ENCODE data around the gene RAET1G. TPM values are rescaled to one million over a fixed set of nuclear protein-coding genes. Genes with fewer than 3 reads are reported as not detected.

Gene RAET1G
- total RNA-seq, 2 experiments from 2014 or later = not detected

DNA sequence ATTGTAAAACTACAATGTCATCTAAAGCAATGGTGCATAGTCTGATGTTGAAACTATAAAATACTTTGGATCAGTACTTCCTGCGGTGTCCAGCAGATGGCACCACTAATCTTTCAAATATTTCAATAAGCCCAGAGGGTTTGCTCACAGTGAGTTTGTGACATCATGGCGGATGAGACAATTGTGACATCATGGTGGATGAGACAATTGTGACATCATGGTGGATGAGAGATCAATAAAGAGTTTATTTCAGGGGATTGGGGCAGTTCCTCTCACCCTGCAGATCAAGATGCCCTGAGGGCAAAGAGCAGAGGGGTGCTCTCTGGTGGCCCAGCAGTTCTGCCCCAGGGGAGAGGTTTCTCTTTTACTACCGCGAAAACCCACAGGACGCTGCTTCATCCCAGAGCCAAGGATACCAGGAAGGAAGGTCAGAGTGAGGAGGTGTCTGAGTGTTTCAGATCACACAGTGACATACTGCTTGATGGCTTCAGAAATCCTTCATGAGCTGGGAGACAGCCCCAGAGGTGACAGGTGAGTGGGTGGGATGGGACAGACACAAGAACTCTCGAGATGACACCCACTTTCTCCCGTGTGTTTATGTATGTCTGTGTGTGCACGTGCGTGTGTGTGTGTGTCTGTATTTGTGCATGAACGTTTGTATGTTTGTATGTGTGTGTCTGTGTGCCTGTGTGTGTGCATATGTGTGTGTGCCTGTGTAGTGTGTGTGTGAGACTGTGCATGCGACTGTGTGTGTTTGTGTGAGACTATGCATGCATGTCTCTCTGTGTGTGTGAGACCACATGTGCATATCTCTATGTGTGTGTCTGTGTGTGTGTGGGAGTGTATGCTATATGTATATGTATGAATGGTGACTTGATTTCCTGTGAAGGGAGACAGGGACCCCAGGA, 11.6 kb upstream of the RAET1G start:
- TF ChIP-seq, protein P1, sequence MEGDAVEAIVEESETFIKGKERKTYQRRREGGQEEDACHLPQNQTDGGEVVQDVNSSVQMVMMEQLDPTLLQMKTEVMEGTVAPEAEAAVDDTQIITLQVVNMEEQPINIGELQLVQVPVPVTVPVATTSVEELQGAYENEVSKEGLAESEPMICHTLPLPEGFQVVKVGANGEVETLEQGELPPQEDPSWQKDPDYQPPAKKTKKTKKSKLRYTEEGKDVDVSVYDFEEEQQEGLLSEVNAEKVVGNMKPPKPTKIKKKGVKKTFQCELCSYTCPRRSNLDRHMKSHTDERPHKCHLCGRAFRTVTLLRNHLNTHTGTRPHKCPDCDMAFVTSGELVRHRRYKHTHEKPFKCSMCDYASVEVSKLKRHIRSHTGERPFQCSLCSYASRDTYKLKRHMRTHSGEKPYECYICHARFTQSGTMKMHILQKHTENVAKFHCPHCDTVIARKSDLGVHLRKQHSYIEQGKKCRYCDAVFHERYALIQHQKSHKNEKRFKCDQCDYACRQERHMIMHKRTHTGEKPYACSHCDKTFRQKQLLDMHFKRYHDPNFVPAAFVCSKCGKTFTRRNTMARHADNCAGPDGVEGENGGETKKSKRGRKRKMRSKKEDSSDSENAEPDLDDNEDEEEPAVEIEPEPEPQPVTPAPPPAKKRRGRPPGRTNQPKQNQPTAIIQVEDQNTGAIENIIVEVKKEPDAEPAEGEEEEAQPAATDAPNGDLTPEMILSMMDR (conservative IDR thresholded peaks at IDR 0.05; ENCODE audit: low read length) = peak; percentile 94
- TF ChIP-seq EZH2phosphoT487 (IDR thresholded peaks at IDR 0.05; ENCODE audit: borderline replicate concordance, low read depth, low read length) = no peak
- no peaks in the 10 kb centered on the region for H4K20me1 ChIP-seq (ENCODE audit: insufficient read depth, low read length)
- H3K79me2 ChIP-seq (ENCODE audit: insufficient read depth, low read depth, low read length) = no peaks in the 10 kb centered on the region
- no peak overlapping the region for H3K4me2 ChIP-seq (ENCODE audit: low read length)
- ChIA-PET POLR2A (interaction anchor here (0.6 kb wide), 1 partner anchor 131 kb away, joined by 4 read pairs; no protein-coding TSS in a partner anchor), CTCF (ENCODE audit: unreplicated experiment) (interaction anchor here (0.6 to 1.0 kb wide), 2 partner anchors 27 to 308 kb away, joined by 4 to 6 read pairs; no protein-coding TSS in a partner anchor)
- no peak overlapping the region for H3K4me3 ChIP-seq (ENCODE audit: low read depth, low read length, poor library complexity, severe bottlenecking)
- peaks cover 5% of the 10 kb centered on the region for H3K4me1 ChIP-seq (ENCODE audit: insufficient read depth, low read length, poor library complexity, severe bottlenecking)
- H3K9me3 ChIP-seq (ENCODE audit: low read length) = no peaks in the 10 kb centered on the region
- H3K36me3 ChIP-seq (ENCODE audit: insufficient read depth, low read length) = no peaks in the 10 kb centered on the region
- H3K9me2 ChIP-seq (ENCODE audit: insufficient read depth, low read length) = no peaks in the 10 kb centered on the region
- peak; percentile 78 for DNase-seq (ENCODE audit: low spot score)
- no peak overlapping the region for H2AFZ ChIP-seq (ENCODE audit: low read length)
- no peak overlapping the region for H3K27ac ChIP-seq (ENCODE audit: low read depth, low read length, poor library complexity, severe bottlenecking)
- intact Hi-C loops (cut with micrococcal nuclease; ENCODE audit: unreplicated experiment) = loop anchor here (1.0 to 10.0 kb wide), 5 partner anchors 27 to 460 kb away; no protein-coding TSS in a partner anchor
- BruUV-seq (replicated peaks) = no TSS peak

DNA sequence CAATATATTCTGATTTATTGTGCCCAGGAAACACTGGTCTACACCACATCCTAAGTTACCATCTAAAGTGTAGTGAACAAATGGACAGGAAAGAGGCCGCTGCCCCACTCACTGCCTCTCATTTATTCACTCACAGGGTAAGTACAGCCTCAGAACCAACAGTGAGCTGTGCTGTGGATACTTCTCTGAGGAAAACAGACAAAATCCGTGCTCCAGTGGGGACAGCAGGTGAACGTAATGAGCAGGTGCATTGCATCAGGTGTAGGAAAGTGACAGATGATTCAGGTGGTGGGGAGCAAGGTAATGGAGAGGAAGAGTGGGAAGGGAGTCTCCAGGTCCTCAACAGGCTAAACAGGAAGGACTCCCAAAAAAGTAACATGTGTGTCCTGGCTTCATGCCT, 10.5 kb upstream of the RAET1G start:
- no peak for TF ChIP-seq EZH2phosphoT487 (IDR thresholded peaks at IDR 0.05; ENCODE audit: borderline replicate concordance, low read depth, low read length)
- CTCF ChIA-PET (ENCODE audit: unreplicated experiment) = no interaction called here
- intact Hi-C loops (cut with micrococcal nuclease; ENCODE audit: unreplicated experiment) = loop anchor here (10.0 kb wide), 1 partner anchor 461 kb away; no protein-coding TSS in a partner anchor

DNA sequence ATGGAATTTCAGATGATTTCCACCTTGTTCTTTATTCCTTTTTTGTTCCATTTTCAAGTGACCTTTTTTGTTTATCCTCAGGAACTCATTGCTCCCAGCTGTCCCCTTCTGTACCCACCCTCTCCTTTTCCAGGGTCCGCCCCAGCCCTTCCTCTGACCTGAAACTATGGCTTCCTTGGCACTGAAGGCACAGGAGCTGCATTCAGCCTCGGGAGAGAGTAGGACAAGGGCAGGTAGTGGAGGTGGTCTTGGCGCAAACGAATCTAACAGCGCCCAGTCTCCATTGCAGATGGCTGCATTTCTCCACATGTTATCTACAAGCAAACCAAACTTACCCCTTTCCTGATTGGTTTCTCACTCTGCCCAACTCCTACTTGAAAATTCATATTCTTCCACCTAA, 10.1 kb upstream of the RAET1G start:
- Histone ChIP-seq H3K9me2 (ENCODE audit: insufficient read depth, low read length) (no peaks in the 10 kb centered on the region), H3K9me3 (ENCODE audit: low read length) (no peaks in the 10 kb centered on the region), H3K36me3 (ENCODE audit: insufficient read depth, low read length) (no peaks in the 10 kb centered on the region), H2AFZ (ENCODE audit: low read length) (no peak overlapping the region), H3K27ac (ENCODE audit: low read depth, low read length, poor library complexity, severe bottlenecking) (no peak overlapping the region), H3K79me2 (ENCODE audit: insufficient read depth, low read depth, low read length) (no peaks in the 10 kb centered on the region), H3K4me1 (ENCODE audit: insufficient read depth, low read length, poor library complexity, severe bottlenecking) (no peaks in the 10 kb centered on the region), H3K4me2 (ENCODE audit: low read length) (no peak overlapping the region), H4K20me1 (ENCODE audit: insufficient read depth, low read length) (no peaks in the 10 kb centered on the region), H3K4me3 (ENCODE audit: low read depth, low read length, poor library complexity, severe bottlenecking) (no peak overlapping the region)
- ChIA-PET POLR2A (interaction anchor here (0.5 kb wide), 1 partner anchor 859 kb away, joined by 3 read pairs; no protein-coding TSS in a partner anchor), CTCF (ENCODE audit: unreplicated experiment) (no interaction called here)
- intact Hi-C loops (cut with micrococcal nuclease; ENCODE audit: unreplicated experiment) = loop anchor here (10.0 kb wide), 1 partner anchor 462 kb away; no protein-coding TSS in a partner anchor
- DNase-seq (ENCODE audit: low spot score) = no peak
- no peak for TF ChIP-seq EZH2phosphoT487 (IDR thresholded peaks at IDR 0.05; ENCODE audit: borderline replicate concordance, low read depth, low read length)
- TF ChIP-seq, protein P1 (conservative IDR thresholded peaks at IDR 0.05; ENCODE audit: low read length) = no peak
- BruUV-seq (replicated peaks) = no TSS peak

More for the DNA sequence above, 10.5 kb upstream of the RAET1G start:
- no peaks in the 10 kb centered on the region for H3K9me3 ChIP-seq (ENCODE audit: low read length)
- H3K4me3 ChIP-seq (ENCODE audit: low read depth, low read length, poor library complexity, severe bottlenecking) = no peak overlapping the region
- no peak overlapping the region for H3K4me2 ChIP-seq (ENCODE audit: low read length)
- no TSS peak for BruUV-seq (replicated peaks)
- no peak overlapping the region for H2AFZ ChIP-seq (ENCODE audit: low read length)
- POLR2A ChIA-PET = interaction anchor here (0.5 kb wide), 1 partner anchor 859 kb away, joined by 3 read pairs; no protein-coding TSS in a partner anchor
- no peaks in the 10 kb centered on the region for H4K20me1 ChIP-seq (ENCODE audit: insufficient read depth, low read length)
- no peak for DNase-seq (ENCODE audit: low spot score)
- no peaks in the 10 kb centered on the region for H3K9me2 ChIP-seq (ENCODE audit: insufficient read depth, low read length)
- H3K79me2 ChIP-seq (ENCODE audit: insufficient read depth, low read depth, low read length) = no peaks in the 10 kb centered on the region
- H3K27ac ChIP-seq (ENCODE audit: low read depth, low read length, poor library complexity, severe bottlenecking) = no peak overlapping the region
- no peaks in the 10 kb centered on the region for H3K36me3 ChIP-seq (ENCODE audit: insufficient read depth, low read length)
- peaks cover 3% of the 10 kb centered on the region for H3K4me1 ChIP-seq (ENCODE audit: insufficient read depth, low read length, poor library complexity, severe bottlenecking)

Data from OCI-LY7 (cell line).